Loucy (cell line): Measurements from ENCODE around the gene GPR85.

Experiments
- EZH2phosphoT487 ChIP-seq: fragments of 200-600 bp; IDR thresholded peaks from 2 replicates; pipeline ENCODE4 v1.6.1; 2018; ENCODE audit warnings: antibody characterized with exemption, mild to moderate bottlenecking, moderate library complexity, borderline replicate concordance
- TF ChIP-seq, protein P1 (sequence below): fragments of 200-600 bp; sonication (generic); conservative IDR thresholded peaks from 2 replicates; pipeline ENCODE4 v1.5.1; 2014; ENCODE audit warnings: mild to moderate bottlenecking, antibody characterized with exemption, low read length

GRCh38 chr7:113134025-113134424 lies 47.4 kb upstream of the GPR85 start:
- TF ChIP-seq, protein P1, sequence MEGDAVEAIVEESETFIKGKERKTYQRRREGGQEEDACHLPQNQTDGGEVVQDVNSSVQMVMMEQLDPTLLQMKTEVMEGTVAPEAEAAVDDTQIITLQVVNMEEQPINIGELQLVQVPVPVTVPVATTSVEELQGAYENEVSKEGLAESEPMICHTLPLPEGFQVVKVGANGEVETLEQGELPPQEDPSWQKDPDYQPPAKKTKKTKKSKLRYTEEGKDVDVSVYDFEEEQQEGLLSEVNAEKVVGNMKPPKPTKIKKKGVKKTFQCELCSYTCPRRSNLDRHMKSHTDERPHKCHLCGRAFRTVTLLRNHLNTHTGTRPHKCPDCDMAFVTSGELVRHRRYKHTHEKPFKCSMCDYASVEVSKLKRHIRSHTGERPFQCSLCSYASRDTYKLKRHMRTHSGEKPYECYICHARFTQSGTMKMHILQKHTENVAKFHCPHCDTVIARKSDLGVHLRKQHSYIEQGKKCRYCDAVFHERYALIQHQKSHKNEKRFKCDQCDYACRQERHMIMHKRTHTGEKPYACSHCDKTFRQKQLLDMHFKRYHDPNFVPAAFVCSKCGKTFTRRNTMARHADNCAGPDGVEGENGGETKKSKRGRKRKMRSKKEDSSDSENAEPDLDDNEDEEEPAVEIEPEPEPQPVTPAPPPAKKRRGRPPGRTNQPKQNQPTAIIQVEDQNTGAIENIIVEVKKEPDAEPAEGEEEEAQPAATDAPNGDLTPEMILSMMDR: no peak
- no peak for TF ChIP-seq EZH2phosphoT487
